Measurements from ENCODE around the gene TMA7.

DNA sequence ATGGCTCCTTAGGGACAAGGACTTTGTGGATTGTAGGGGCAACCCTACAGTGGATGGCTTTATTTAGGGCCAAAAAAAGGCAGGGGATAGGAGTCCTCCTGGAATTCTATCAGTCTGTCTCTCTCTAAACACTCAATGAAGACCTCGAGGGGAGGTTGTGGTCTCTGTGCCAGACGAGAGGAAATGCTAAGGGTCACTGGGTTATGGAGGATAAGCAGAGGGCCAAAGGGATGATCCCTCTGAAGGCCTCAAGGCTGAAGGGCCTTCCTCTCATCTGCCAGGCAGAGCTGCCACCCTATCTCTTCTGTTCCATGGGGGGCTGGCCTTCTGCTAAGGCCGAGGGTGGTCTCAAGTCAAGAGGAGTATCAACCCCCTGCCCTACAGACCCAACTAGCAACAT lies 37.1 kb upstream of the TMA7 start:
- TF ChIP-seq CTCF (IDR thresholded peaks at IDR 0.05) (no peak), POLR2AphosphoS5 (IDR thresholded peaks at IDR 0.05) (no peak)
